Right lung (tissue), 5 donors: ENCODE data around the gene NME1. TPM values are rescaled to one million over a fixed set of nuclear protein-coding genes. Genes with fewer than 3 reads are reported as not detected.
"Not testable (repeated sequence)": the region's sequence is repeated elsewhere in the genome, so short reads cannot be mapped to it uniquely, and the experiment has no call there.

ENCODE experiments used
- DNase-seq, 2 donors: peaks; one replicate each; pipeline ENCODE4 v3.0.0-alpha.2; 2013
- polyA plus RNA-seq, 5 donors: library from polyadenylated mRNA; unstranded; fragments of 120-200 nt; gene quantifications; one replicate each; pipeline versions ENCODE4 v1.2.1 to v1.2.3, GENCODE V29; 2013; ENCODE audit warnings: inconsistent platforms in 1 of 5, low replicate concordance in 1 of 5; ENCODE audit not compliant: insufficient read length in 5 of 5, insufficient read depth in 1 of 5

Gene NME1
- polyA plus RNA-seq, 5 donors = 49.3 to 68.4 (median 56.1) TPM

DNA sequence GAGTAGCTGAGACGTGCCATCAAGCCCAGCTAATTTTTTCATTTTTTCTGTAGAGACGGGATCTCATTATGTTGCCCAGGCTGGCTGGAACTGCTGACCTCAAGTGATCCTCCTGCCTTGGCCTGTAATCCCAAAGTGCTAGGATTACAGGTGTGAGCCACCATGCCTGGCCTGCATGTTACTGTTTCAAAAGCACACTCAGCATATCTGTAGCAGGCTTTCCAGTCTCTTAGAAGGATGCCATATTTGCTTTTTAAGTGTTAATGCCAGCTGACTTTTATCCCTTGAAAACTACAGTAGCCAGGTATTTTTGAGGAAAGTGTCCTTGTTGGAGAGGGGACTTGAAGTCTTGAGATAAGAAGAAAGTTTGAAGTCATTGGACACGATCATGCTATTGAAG, 17.4 kb upstream of the NME1 start:
- no peak for DNase-seq

DNA sequence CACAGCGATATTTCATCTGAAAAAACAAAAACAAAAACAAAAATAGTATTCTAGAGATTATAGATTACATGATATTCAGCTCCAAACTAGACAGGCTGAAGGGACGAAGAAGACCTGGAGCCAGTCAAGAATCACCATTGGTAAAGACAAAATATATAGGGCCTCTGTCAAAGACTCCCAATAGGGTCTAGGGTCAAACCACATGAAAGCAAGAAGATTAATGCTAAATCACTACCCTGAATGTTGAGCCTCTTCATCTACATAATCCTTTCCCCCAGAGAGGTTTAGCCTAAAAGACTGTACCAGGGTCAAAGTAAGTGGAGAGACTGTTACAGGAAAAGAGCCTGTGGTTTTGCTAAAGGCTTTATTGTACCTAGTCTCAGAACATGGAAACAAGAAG, 10.8 kb upstream of the NME1 start:
- no peak for DNase-seq

DNA sequence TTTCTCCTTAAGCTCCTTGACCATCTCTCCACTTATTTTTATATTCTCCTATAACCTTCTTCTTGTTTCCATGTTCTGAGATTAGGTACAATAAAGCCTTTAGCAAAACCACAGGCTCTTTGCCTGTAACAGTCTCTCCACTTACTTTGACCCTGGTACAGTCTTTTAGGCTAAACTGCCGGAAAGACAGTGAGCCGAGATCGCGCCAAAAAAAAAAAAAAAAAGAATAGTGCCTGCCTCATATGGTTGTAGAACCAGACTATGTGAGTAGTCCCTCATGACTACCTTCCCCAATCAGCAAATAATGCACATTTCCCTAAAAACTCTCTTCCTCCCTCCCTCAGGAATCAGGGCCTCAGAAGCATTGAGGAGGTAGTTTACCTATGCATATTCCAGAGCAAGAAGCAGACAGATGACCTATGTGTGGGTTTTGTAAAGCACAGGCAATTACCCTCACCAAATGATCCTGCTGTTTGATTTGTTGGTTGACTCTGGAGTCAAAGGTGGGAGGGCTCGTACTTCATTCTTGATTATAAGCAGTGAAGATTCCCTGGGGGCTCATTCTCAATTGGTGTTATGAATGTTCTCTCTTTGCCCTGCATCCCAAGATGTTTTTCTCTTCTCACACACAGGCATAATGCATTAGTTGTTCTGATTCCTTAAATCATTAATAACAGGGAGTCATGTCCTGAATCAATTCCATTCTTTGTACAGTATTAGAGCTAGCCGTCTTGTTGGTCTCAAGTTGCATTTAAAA, 8.9 kb upstream of the NME1 start:
- DNase-seq = no peak

- DNase-seq = no peak
These were observed 5.7 kb upstream of the NME1 start for GRCh38 chr17:51147650-51148049.

DNA sequence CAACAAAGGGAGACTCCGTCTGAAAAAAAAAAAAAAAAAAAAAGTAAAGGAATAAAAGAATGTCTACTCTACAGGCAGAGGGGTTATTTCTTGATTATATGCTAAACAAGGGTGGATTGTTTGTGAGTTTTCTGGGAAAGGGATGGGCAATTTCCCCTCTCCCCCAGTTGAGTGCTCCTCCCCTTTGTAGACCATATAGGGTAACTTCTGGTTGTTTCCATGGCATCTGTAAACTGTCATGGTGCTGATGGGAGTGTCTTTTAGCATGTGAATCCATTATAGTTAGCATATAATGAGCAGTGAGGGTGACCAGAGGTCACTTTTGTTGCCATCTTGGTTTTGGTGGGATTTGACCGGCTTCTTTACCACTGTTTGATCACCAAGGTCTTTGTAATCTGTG, 4.2 kb upstream of the NME1 start:
- DNase-seq = no peak

DNA sequence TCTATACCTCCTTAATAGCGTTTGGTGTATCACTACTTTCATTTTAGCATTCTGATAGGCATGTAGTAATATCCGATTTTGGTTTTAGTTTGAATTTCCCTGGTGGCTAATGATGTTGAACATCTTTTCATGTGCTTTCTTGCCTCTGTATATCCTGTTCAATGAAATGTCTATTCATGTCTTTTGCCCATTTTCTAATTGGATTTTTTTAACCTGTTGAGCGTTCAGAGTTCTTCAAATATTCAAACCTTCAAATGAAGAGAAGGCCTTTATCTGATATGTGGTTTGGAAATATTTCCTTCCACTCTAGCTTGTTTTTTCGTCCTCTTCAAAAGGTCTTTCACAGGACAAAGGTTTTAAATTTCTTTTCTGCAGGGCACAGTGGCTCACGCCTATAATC, 2.4 kb upstream of the NME1 start:
- DNase-seq = no peak

GRCh38 chr17:51152766-51153209, 571 bp upstream of the NME1 start:
- DNase-seq = no peak

DNA sequence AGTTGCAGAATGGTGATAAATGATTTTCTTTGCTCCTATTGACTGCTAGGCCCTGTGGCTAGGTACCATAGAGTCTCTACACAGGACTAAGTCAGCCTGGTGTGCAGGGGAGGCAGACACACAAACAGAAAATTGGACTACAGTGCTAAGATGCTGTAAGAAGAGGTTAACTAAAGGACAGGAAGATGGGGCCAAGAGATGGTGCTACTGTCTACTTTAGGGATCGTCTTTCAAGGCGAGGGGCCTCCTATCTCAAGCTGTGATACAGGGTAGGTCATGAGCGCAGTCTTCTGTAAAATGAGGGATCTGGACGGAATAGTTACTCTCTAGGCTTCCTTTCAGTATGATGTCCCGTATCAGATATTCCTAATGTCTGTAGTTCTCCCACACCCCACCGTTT, 817 bp downstream of the NME1 start:
- DNase-seq = no peak

- DNase-seq = no peak
These were observed 2.1 kb downstream of the NME1 start for GRCh38 chr17:51155416-51155815.

DNA sequence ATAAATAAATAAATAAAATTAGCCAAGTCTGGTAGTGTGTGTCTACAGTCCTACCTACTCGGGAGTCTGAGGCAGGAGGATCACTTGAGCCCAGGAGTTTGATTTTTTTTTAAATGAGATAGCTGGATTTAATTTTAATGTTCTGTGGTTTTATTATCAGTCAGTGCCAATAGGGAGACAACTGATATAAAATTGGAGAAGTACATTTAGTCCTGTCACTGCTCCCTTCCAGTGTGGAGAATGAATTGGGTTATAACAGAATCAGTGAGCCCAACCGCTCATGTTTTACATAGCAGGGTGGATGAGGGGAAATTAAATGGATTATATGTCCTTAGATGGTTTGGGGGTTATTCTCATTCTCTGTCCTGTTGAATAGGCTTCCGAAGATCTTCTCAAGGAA, 6.2 kb downstream of the NME1 start:
- no peak for DNase-seq

DNA sequence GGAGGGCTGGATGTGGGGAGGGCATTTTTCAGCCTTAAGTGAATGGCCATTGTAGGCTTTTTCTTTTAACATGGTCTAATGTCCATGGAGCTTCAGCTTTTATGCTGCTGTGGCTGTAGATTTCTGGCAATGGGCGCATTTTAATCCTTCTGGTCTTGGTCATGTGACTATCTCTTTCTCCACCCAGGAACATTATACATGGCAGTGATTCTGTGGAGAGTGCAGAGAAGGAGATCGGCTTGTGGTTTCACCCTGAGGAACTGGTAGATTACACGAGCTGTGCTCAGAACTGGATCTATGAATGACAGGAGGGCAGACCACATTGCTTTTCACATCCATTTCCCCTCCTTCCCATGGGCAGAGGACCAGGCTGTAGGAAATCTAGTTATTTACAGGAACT, 8.2 kb downstream of the NME1 start:
- no peak for DNase-seq

- DNase-seq = no peak
These were observed 11.7 kb downstream of the NME1 start for GRCh38 chr17:51164911-51165679.

DNA sequence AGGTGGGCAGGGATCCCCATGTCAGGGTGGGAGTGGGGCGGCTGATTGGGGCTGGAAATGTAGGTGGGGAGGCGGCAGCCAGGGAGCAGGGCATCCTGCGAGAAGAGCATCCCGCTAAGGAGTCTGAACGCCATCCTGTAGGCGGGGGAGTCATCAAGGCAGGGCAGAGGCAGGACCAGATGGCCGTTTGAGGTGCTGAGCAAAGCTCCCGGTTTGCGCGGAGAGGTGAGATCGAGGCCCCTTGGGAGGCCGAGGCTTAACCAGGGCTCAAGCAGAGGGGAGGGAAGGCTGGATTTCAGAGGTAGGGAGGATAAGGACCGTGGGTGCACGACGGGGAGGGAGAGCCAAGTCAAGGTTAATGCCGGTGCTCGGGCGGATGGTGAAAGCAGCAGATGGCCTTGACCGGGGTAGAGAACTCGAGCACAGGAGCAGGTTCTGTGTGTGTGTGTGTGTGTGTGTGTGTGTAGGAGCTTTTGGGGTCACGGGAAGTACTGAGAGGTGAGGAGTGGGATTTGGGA, 12.4 kb downstream of the NME1 start:
- DNase-seq = no peak

DNA sequence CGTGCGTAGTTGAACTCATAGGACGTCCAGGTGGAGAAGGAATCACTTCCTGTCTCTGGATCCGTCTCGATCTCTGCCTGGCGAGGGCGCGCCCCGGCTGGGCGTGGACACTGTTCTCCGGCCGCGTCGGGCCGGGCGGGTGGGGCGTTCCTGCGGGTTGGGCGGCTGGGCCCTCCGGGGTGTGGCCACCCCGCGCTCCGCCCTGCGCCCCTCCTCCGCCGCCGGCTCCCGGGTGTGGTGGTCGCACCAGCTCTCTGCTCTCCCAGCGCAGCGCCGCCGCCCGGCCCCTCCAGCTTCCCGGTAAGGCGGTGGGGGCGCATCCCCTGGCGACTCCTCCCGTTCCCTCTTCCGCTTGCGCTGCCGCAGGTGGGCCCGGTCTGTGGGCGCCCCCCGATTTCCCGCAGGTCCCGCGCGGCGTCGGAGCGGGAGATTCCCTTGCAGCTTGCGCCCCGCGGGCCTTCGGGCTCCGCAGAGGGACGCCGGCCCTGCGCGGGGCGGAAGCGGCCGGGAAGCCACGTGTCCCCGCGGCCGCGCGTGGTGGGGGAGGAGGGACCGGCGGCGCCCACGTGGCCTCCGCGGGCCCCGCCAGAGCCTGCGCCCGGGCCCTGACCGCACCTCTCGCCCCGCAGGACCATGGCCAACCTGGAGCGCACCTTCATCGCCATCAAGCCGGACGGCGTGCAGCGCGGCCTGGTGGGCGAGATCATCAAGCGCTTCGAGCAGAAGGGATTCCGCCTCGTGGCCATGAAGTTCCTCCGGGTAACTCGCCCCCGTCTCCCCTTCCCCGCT, 13.0 kb downstream of the NME1 start, which contains the start of gene NME2:
Gene NME2 (plus strand): TSS at position 214 of the 789 bp plus-strand sequence. CDS start 420 bp downstream, at position 634.
- peak; percentile 83 to 84 for DNase-seq

DNA sequence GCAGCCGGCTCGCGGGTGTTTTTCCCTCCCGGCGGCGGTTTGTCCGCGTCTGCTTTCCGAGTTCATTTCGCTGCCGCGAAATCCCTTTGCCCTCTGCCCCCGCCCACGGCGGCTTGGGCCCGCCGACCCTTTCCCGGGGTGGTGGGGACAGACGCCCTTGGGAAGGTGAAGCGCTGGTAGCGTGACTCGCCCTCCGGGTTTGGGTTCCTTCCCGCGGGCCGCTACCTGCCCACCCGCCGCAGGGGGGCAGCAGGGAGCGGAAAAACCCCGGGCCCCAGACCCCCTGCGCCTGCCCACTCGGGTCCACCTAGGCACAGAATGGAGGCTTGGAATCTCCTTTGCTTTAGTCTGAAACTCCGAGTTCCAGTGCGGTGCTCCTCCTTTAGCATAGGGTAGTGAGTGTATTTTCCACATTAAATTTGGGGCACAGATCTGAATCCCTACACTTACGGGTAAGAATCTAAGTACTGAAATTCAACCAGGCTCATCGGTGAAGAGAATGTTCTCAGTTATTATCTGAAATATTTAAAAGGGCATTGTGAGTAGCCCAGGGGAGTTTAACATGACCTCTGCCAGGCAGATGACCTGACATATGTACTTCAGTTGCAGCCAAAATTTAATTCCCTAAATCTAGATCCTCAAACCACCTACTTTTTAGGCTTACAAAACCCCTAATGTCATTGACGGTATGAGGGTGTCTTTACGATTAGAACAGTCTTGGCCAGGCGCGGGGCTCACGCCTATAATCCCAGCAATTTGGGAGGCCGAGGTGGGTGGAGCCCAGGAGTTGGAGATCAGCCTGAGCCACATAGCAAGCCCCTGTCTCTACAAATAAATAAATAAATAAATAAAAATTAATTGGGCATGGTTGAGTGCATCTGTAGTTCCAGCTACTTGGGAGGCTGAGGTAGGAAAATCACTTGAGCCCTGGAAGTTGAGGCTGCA, 13.9 kb downstream of the NME1 start:
- peak in 1 of 2 donors; percentile 21 for DNase-seq

DNA sequence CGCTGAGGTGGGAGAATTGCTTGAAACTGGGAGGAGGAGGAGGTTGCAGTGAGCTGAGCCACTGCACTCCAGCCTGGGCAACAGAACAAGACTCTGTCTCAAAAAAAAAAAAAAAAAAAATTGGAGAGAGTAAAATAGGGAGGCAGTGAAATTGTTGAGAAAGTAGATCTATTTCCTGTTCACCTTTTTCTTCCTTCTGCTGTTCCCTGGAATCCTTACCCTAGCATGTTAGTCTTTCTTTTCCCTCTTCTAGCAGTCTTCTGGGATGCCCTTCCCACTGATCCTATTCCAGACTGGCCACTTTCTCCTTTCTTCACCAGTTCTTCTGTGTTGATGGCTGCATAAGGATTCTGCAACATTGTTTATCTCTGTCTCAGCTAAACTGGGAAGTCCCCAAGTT, 16.0 kb downstream of the NME1 start:
- no peak for DNase-seq

- no peak for DNase-seq
These were observed 17.4 kb downstream of the NME1 start for GRCh38 chr17:51170736-51171135.

GRCh38 chr17:51172030-51172429, 18.7 kb downstream of the NME1 start:
- not testable (repeated sequence) for DNase-seq

- DNase-seq = no peak
These were observed 27.1 kb downstream of the NME1 start for GRCh38 chr17:51180486-51180885.

- DNase-seq = no peak
These were observed 30.8 kb downstream of the NME1 start for GRCh38 chr17:51184124-51184523.

GRCh38 chr17:51185763-51186332, 32.5 kb downstream of the NME1 start:
- no peak for DNase-seq
